GM13977 (cell line): Measurements from ENCODE around the gene BAIAP2.
A peak's percentile ranks its signal among the peaks of the same experiment; 100 is the strongest.

Experiments
- DNase-seq: peaks from one replicate; pipeline ENCODE4 v3.0.0; 2012; ENCODE audit warnings: low spot score
- CTCF ChIP-seq: IDR thresholded peaks from 2 replicates; pipeline ENCODE4 v1.5.1; 2012; ENCODE audit warnings: mild to moderate bottlenecking, control low read depth; ENCODE audit not compliant: insufficient read depth; ENCODE audit errors: extremely low read depth, missing control alignments
- in situ Hi-C: fragments of 300-500 bp; cut with MboI; formaldehyde crosslinking; loops from one replicate; pipeline ENCODE4 v1.12.0; 2022; ENCODE audit warnings: low sequenced_read_pairs, low pct_unique_long_range_greater_than_20kb, mixed read lengths, inconsistent platforms; ENCODE audit not compliant: unreplicated experiment

BAIAP2 gene

GRCh38 chr17:81086789-81087551, 52.0 kb downstream of the BAIAP2 start:
- DNase-seq, result no peak
- no peak for TF ChIP-seq CTCF
- in situ Hi-C loops, result no loop called here

- peak; percentile 70 for DNase-seq
Observed at GRCh38 chr17:81090361-81091136, 55.6 kb downstream of the BAIAP2 start.

GRCh38 chr17:81091154-81091553, 56.2 kb downstream of the BAIAP2 start:
- no peak for DNase-seq
- in situ Hi-C loops, result no loop called here
- TF ChIP-seq CTCF, result no peak

More at GRCh38 chr17:81090361-81091136, 55.6 kb downstream of the BAIAP2 start:
- in situ Hi-C loops, result no loop called here
- no peak for TF ChIP-seq CTCF

- no peak for DNase-seq
- in situ Hi-C loops, result no loop called here
- no peak for TF ChIP-seq CTCF
Observed at GRCh38 chr17:81091774-81092517, 57.0 kb downstream of the BAIAP2 start.

- DNase-seq, result no peak
- in situ Hi-C loops, result no loop called here
- TF ChIP-seq CTCF, result no peak
Observed at GRCh38 chr17:81092518-81093095, 57.7 kb downstream of the BAIAP2 start.
